ENCODE data around the gene RNF26.

RNF26 gene

DNA sequence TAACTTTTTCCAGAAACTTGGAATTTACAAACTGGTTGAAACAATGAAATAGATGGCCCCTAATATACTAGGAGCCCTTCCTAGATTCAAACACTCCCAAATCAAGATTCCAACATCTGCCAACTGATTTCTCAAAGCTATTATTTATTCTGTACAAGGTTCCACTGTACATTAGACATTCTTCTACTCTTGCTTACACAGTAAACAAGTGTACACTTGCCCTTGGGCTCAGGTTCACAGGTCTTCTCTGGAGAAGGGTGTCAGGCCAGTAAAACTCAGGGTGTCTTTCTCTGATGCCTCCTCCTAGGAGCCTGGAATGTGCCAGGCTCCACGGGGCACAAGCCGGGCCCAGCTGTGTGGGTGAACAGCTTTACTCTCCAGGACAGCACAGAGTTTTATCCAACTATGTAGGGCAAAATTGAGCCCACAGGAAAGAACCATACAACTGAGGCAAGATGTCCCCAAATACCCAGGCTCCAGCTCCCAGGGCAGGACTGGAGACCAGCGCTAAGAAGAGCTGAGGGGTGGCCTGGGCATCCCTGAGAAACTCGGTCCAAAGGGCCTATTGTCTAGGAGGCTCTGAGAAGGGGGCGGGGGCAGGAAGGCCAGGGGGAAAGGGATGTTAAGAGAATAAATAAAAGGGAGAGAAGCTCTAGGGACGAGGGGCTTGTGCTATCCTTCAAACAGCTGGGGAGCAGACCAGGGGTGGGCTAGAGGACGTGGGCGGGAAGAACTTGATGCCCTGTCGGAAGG lies 20.9 kb downstream of the RNF26 start:
- DNase-seq (ENCODE audit: low read depth), result no peak

DNA sequence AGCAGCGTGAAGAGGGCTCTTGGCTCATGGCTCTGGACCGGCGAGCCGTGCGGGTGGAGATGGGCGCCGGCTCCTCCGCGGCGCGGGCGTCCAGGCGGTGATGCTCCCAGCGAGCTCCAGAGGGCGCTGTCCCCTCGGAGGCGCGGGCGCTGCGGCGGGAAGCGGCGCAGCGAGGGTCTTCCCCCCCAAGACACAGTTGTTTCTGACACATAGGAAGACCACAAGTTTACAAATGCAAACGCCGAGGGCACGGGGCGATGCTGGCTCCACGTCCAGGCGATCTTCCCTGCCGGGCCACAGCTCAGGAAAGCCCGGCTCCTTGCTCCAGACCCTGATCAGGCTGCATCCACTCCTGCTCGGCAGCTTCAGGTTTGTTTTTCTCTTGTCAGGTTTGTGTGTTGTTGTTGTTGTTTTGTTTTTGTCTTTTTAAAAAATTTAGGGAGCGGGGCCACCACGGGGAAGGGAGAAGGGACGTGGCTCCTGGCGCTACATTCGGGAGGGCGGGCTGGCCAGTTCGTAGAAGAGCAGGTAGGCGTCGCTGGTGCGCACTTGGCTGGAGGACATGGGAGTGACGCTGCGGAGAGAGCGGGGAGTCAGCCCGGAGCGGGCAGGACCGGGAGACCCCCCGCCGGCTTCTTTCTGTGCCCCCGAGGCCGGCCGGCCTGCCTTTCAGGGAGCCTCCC lies 22.2 kb downstream of the RNF26 start:
- no peak for DNase-seq (ENCODE audit: low read depth)

DNA sequence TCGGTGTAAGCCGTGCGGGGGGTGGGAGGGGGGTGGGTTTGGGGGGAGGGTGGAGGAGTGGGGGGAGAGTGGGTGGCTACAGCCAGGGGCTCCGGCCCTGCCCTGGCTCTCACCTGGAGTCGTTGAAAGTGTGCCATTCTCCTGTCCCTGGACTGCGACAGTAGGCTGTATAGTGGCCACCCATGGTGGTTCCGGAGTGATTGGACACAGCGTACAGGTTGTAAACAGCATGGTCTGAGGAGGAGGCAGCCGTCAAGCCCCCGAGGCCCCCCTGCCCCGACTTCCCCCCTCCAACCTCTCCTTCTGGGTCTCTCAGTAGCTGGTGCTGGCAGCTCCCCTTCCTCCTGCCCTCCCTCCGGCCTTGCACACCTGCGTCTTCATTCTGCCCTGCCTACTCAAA lies 22.7 kb downstream of the RNF26 start:
- DNase-seq (ENCODE audit: low read depth), result no peak

DNA sequence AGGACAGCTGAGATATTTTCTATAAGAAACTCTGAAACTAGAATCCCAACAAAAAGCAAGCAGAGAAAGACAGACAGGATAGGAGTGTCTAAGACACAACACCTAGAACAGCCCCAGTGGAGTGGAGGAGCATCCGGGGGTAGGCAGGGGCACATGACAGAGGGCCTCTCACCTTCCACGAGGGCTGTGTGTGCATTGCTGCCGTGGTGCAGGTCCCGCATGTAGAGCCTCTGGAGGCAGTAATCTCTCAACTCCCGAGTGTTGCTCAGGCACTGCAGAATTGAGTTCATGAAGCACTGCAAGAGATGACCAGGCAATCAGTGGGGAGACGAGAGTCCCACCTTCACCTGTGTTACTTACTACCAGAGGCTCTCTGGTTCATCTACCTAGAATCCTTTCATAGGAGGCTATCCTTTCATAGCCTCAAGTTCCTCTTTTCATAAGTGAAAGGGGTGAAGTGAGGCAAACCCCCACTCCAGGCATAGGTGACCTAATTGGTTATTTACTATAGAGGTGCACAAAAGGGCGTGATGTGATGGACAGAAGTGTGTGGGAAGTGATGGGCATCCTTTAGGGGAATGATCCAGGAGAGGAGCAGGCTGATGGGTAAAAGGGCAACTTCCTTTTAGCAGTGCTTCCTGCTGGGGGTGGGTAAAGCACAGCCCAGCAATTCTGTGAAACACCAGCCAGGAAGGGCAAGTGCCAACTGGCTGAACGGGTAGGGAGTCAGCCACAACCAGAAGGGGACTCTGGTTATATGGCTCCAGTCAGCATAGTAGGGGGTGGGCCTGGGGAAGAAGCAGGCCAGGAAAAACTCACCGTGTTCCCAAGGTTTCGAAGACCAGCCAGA lies 25.3 kb downstream of the RNF26 start:
- DNase-seq (ENCODE audit: low read depth), result no peak

DNA sequence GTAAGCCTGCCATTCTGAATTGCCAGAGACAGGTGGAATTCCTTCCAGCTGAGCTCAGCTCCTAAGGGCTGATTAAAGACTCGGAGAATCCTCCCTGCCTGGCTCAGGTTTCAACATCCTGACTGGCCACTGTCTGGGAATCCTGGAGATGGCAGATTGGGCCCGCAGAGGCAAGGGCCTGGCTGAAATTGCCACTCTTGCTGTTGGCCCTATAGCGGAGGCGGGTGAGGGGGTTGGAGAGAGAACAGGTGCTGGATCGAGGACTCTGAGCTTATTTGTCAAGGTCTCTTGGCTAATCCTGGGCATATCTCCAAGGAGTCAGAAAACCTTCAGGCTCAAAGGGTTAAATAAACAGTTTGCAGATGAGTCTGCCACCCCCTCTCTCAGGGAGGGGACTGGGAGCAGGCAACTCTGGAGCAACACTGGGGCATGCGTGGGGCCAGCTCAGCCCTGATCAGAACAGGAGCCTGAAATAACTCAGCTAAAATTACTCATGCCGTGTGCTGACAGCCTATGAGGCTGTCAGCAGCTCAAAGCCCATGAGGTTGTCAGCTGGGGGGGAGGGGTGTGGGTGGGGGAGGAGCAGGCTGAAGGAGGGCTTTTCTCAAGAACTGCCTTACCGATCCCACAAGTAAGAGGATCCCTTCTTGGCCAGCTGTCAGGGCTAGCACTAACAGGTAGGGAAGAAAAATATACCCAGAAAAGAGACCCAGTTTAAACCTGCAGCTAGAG lies 26.9 kb downstream of the RNF26 start:
- no peak for DNase-seq (ENCODE audit: low read depth)

DNA sequence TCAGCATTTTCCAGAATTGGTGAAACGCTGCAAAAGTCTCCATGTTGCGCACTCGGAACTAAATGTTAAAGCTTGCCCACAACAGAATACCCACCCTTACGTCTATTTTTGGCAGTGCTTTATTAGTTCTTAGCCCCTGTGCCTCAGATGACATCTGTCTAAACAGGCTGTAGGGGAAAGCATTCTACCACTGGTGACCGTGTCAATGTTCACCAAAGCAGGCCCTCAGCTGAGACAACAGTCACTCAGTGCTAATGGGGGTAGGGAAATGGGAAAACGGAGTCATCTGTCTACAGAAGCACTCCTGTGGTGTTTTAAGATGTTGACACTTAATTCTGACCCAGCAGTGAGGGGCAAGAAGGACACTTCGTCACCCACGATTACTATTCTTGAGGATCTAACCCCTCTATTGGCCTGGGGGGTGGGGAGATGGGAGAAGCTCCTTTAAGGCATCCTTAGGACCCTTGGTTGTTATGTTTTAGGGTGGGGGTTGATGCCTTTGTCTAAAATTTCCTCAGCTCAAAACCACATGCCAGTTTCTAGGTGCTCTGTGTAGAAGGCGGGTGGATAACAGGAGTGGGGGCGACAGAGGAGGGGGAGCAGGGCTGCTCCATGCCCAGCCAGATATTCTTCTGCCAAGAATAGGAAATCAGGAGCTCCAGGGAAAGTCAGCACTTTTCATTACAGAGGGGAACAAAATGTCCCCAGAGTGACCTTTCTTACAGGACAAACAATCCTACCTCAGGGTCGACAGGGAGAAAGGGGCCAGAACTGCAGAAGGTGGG lies 27.8 kb downstream of the RNF26 start:
- DNase-seq (ENCODE audit: low read depth), result no peak

DNA sequence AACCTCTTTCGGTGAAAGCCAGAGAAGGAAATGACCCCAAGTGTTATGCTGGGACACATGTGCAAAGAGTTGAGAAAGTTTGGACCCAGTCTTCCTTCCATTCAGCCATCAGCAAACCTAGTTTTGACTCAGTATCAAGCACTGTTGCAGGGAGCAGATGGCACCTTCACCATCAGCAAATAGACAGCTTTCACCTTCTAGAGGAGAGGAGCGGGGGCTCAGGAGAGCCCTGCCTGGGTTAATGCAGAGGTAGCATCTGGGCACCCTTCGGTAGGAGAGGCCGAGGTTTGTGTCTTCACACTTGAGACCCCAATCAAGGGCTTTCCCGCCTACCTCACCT lies 28.4 kb downstream of the RNF26 start:
- DNase-seq (ENCODE audit: low read depth), result no peak

DNA sequence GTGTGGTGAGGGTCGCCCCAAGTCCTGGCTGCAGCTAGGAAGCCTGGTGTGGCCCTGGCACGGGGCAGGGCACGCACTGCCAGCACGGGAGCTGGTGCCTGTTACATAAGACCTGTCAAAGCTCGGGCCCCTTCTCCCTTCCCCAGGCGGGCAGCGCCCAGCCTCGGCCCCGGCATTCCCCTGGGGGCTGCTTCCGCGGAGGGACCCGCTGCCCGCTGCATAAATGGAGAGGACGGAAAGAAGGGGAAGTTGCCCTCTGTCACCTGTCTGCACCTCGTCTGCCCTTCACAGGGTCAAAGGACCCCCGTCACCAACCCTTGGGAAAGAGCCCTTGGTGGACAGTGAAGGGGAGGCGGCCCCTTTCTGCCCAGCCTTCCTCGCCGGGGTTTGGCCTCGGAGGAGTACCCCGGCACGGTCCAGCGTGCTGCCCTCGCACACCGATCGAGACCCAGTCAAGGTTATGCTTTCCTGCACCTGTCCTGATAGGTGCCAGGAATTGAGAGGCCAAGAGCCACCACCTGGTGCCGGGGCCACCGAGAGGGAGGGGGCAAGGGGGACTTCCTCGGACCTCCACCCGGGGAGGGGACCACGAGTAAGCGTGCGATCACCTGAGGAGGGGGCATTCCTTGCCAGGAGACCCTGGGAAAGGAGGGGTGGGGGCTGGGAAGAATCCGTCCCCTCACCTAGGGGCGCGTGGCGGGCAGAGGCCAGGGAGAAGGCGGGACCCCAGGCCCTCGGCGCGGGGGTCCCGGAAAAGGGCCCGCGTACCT lies 28.9 kb downstream of the RNF26 start:
- no peak for DNase-seq (ENCODE audit: low read depth)

DNA sequence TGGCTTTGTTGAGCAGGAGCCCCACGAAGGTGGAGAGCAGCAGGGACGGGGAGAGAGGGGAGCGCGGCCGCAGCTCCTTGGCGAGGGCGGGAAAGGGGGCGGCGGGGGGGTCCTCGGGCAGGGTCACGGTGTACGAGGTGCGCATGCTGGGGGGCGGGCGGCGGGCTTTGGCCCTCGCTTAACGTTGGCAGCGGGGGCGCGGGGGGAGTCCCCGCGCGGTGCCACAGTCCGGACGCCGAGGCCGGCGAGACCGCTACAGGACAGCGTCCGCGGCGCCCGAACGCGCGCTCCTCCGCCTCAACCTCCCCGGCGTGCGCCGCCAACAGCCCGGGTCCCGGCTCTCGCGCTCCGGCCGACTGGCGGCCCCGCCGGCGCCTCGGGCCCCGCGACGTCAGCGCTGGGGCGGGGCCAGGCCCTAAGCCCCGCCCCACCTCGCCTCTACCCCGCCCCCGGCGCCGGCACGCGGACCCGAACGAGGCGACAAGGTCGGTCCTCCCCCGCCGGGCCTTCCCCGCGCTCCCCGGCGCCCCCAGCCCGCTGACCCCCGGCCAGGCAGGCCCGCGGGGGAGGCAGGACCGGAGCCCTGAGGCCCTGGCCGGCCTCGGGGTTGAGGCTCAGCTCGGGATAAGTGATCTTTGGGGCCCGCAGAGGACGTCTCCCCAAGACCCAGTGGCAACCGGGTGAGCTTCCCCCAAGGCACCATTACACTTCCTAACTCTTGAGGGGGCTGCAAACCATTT lies 29.7 kb downstream of the RNF26 start:
- no peak for DNase-seq (ENCODE audit: low read depth)

DNA sequence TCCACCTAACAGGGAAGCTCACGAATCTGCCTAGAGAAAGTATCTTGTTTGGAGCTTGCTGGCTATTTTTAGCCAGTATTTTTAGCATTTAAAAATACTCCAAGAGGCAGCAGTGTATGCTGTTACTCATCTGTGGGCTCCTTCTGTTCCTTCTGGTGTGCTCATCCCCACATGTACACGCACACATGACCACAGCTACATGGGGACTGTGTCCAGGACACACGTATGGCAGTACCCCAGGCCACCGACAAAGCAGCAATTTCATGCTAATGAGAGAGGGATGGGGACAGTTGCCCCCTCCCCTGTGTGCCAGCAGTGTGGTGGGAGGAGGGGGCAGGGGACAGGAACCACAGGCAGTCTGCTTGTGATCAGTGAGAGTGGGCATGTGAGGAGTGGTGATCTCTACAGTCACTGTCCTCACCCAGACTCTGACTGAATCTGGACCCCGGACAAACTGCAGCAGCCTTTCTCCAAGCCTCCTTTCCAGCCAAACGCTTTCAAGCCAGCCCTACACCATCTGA lies 30.8 kb downstream of the RNF26 start:
- no peak for DNase-seq (ENCODE audit: low read depth)

DNA sequence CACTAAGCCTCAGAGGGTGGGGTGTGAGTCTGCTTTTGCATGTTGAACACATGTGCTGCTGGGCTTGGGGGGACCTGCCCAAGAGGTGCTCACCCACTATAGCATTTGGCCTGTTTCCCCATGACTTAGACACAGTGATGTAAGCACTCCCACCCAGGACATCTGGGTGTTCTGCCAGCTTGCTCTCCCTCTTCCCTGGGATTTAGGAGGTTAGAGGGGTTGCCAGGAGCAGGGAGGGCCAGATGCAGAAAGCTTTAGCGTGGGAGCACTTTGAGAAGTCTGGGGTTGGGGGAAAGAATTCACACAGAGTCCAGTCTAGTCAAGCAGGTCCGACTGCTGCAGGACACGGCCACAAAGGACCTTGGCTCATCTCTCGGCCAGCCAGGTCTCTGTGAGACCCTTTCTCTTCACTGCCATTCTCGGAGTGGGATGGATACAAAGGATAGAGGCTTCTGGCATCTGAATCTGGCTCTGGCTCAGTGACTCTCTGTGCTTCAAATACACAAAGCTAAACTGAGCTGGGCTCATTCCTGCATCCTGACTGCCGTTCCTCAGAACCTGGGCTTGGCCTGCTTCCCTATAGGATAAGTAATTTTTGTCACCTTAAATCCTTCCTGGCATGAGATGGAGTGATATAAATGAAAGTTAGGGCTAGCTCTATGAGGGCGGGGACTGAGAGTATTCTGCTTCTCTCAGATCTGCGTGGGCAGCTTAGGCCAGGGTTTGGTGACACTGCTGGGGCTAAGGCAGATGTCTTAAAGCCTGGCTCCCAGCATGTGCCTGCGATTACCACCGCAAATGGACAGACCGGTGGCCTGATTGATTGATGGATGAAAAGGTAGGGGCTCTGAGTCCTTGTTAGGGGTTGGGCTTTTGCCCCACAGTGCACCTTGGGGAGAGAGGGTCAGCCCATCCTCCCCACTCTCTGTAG lies 32.6 kb downstream of the RNF26 start:
- DNase-seq (ENCODE audit: low read depth), result no peak

DNA sequence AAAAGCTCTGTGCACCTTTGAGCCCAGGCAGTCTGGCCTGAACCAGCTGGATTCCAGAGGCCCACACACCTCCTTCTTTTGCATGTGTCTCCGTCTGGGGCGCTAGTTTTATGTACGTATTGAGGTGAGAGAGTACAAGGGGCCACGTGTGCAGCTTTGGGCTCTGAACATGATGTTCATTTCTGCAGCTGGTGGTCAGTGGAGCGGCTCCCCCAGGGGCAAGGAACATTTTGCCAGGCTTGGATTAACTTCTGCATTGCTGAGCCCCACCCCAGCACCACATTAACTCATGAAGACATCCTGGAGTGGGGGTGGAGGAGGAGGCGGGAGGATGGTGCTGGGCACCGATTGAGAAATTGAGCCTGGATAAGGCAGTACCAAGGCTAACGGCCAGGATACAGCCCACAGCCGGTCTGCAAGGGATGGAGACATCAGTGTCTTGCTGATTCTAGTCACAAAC lies 33.4 kb downstream of the RNF26 start:
- DNase-seq (ENCODE audit: low read depth), result no peak

DNA sequence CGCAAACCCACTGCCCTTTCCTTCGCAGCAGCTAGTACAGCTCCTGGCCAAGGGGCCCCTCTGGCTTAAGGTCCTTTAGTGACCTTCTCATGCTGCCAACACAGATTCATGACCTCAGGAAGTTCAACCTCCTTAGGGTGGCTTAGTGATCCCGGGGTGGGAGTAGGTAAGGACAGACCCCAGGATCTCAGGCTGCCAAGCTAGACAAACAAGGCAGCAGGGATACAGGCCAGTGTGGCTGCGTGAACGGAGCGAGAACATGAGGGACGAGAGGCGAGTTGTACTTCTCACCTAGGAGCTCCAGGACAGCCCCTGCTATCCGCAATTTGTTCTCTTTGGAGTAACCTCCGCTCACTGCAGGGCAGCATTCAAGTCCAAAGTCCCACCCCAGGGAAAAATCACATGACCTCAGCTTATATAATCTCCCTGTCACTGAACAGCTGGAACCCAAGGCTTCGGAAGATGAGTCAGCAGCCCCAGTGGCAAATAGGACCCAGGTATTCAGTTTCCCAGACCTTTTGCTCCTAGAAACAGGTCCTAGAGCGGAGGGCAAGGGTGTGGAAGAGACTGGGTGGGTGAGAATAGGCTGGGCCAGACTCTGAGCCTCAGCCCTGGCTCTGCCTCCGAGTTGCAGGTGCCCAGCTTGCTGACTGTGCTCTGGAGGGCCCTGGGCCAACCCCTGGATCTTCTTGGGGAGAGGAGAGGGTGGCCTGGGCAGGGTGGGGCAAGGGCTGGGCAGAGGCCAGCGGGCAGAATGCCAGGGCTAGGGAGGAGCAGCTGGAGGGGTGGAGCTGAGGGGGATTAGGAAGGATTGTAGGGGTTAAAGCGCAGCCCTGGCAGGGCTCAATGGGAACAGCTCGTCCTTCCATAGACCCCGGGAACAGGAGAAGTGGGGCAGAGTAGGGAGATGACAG lies 34.1 kb downstream of the RNF26 start:
- no peak for DNase-seq (ENCODE audit: low read depth)

DNA sequence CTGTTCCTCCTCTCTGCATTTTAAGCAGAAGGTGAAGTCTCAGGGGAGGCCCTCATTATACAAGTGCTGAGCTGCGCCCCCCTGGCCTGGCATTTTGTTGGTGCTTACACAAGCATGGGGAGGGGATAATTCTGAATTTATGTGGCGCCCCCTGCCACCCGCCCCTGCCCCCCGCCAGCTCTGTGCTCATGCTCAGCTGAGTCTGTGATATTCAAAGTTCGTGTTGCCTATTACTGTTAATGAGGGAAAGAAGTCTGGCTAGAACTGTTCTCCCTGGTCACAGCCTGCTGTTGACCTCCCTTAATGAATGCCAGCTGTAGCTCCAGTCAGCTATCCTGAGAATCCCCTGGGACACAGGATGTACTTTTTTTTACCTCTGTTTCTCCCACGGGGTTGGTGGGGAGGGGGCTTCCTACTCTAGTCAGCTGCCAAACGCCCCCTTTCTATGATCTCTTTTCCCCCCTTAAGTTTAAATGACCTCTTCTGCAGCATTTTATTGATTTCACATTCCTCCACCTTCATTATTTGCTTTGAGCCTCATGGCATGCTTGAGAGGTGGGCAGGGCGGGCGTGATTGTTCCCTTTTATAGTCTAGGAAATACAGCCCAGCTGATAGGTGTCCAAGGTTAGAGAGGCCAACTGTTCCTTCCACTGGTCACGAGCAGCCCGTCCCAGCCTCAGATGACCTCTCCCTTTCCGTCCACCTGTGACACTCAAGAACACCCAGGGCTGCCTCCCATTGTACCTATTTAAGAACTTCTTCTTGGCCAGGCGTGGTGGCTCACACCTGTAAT lies 35.0 kb downstream of the RNF26 start:
- DNase-seq (ENCODE audit: low read depth), result no peak

DNA sequence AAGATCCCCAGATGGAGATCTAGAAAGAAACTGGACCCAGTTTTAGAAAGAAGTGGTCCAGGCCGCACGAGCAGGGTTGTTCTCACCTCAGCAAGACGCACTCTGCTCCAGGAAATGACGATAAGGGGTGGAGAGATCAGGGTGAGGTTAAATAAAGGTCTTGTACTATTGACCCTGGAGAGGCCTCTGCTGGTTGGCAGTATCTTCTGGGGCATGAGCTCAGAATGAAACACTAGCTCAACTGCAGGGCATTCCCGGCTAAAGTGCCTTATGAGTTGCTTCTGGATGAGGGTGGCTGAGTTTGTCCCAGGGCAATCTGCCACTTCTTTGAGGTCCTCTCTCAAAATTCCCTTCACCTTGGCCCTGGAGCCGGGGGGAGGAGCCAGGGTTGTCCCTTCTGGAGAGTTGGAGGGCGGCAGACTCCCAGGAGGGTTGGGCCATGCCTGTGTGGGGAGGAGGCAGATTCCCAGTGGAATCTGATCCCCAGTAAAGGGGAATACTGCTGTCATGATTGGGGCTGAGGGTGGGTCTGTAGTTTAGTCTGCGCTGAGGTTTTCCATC lies 36.2 kb downstream of the RNF26 start:
- no peak for DNase-seq (ENCODE audit: low read depth)

DNA sequence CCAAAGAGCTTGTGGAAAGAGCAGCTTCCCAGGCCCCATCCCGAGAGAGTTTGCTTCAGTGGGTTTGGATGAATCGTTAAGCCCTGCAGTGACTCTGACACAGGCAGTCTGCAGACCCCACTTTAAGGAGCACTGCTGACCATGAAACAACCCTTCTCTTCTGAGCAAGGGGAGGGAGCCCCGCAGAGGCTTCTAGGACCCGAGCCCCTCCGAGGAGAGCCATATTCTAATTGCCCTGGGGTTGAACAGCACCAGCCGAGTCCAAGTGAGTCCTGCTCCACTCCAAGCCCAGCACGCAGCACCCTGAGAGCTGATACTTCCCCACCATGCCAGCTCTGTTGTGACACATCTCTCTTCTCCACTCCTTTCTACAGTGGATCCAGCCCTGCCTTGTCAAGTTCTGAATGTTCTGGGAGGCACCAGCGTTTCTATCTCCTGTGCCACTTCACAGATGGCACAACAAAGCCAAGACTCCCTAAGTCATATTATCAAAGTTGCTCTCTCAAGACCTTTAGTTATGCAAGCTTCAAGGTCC lies 36.8 kb downstream of the RNF26 start:
- DNase-seq (ENCODE audit: low read depth), result no peak
